Eye (tissue), 1 donor: ENCODE data around the gene HBEGF.
"Not testable (repeated sequence)": the region's sequence is repeated elsewhere in the genome, so short reads cannot be mapped to it uniquely, and the experiment has no call there.

Experiments
- DNase-seq: peaks from one replicate; pipeline ENCODE4 v3.0.0-alpha.2; 2015

Gene HBEGF

DNA sequence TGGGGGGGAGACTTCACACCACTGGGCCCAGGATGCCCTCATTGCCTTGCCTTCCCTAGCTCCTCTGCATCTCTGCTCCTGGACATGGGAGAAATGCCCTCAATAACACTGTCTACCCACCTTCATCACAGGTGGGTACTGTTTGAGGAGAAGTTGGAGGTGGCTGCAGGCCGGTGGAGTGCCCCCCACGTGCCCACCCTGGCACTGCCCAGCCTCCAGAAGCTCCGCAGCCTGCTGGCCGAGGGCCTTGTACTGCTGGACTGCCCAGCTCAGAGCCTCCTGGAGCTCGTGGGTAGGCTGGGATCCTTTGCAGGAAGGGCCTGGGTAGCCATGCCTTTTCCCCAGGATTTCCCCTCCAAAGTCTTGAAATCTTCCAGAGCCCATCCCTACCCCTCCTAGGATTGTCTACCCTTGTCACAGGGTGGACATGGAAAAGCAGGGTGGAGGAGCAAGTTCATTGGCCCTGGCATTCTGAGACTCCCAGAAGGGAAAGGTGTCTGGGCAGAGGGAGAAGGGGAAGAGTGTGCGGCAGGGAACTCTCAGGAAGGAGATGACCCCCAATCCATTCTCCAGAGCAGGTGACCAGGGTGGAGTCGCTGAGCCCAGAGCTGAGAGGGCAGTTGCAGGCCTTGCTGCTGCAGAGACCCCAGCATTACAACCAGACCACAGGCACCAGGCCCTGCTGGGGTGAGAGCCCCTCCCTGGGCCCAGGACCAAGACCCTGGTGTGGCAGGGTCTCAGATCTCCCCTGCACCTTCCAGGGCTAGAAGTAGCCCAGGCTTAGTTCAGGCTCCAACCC, 14.5 kb upstream of the HBEGF start:
- DNase-seq = no peak

DNA sequence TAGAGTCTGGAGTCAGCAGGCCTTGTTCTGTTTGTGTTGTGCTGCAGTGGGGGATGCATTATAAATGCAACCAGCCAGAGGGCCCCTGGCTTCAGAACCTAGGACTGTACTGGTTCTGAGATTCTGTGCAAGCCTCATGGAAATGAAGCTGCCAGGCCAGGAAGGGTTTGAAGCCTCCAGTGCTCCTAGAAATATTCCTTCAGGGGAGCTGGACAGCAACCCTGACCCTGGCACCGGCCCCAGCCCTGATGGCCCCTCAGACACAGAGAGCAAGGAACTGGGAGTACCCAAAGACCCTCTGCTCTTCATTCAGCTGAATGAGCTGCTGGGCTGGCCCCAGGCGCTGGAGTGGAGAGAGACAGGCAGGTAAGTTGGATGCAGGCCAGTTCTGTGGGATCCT, 13.7 kb upstream of the HBEGF start, which contains the start of gene SLC4A9:
SLC4A9 (plus strand) TSS at position 94 of the 400 bp plus-strand sequence; CDS start at position 137, 43 bp downstream.
- DNase-seq = no peak

DNA sequence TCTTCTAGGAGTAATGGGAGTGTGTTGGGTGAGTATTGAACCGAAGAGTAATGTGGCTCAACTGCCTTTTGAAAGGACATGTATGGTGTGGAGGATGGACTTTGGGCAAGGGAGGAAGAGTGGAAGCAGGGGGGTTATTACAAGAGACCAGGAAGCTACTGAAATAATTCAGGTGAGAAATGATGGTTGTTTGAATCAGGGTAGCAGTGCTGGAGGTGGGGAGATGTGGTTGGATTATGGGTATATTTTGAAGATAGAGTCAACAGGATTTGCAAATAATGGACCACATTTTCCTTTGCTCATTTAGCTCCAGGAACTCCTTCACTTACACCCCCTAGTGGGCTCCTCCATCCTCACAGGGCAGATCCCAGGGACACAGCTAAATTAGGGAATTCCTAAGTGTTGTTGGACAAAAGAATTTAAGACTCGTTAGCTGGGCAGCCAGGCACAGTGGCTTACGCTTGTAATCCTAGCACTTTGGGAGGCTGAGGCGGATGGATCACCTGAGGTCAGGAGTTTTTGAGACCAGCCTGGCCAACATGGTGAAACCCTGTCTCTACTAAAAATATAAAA, 12.4 kb upstream of the HBEGF start:
- peak; percentile 38 for DNase-seq

DNA sequence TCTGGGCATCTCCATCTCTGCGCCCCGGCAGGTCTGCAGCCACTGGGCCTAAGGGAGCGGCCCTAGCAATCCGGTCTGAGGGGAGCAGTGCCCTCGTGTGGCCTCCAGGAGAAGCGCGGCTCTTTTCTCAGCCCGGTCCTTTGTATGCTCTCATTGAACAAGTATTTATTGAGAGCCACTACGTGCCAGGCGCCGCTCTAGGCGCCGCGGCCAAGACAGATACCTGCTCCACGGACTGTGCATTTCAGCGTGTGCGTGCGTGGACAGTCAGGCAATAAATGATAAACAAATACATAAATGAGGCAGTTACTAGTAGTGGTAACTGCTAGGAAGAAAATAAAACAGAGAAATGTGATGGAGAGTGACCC, 11.3 kb upstream of the HBEGF start:
- DNase-seq = peak; percentile 95

DNA sequence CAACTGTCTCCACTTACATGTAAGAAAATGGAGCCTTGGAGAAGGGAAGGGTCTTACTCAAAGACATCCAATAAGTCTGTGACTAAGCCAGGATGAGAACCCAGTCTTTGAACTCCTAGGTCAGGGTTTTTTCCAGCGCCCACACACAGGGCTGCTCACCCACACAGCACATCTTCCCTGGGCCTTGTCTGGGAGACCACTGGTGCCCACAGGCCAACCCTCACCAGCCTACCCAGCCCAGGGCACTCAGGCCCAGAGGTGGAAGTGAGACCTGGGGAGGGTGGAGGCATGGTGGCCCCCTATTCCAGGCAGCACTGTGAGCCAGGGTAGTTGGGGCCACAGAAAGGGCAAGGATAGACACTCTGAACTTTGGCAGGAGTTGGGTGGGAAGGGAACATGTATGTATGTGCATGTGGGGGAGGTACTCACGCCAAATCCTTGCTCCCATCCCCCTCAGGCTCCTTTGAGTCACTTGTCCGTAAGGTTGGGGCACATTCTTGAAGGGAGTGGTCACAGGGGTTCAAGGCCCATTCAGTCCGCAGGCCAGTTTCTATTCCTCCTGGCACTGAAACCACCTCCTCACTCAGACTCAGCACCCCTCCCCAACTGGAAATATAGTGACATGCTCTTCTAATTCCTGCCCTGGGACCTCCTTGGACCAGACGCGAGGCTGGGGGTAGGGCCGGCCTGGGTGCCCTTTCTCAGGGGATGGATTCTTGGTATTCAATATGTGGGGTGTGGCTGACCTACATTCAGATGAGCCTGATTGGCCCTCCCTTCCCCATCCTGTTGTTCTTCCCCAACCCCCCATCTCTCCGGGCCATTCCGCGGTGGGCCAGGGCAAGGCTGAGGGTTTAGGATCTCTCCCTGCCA, 10.7 kb upstream of the HBEGF start:
- peak; percentile 18 for DNase-seq

DNA sequence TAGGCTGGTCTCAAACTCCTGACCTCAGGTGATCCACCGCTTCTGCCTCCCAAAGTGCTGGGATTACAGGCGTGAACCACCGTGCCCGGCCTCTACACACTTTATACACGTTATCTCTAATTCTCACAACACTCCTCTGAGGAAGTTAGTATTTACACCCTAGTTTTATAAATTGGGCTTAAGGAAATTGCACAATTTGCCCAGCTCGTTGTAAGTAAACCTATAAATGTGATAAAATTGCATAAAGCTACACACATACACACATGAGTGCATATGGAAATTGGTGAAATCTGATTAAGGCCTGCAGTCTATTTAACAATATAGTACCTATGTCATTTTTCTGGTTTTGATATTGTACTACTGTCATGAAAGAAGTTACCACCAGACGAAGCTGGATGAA, 9.1 kb upstream of the HBEGF start:
- no peak for DNase-seq

DNA sequence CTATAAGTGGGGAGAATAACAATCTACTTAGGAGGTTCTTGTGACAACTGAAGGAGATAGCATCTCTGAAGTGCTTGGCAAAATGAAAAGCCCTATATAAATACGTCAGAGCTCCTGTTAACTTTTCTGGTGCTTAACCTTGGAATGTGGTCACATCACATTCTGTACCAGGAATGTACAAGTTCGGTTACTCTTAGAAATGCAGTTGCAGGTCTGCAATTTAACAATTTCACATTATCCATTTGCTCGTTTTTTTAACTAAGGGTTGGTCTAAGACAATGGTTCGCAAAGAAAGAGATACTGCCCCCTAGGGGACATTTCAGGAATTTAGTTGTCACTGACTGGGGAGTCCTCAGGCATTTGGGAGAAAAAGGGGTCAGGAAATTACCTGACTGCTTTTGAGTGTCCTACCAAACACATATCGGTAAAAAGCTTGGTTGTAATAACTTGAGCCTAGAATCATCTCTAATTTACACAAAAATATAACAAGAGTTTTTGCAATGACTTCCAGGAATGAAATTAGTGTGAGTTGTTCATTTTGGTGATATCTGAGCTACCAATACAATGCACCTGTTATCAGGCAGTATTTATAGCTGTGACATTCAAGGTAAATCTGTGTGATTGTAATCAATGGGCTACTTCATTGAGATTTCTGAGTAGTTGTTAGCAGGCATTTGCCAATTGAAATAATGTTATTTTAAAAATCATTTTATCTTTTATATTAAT, 5.4 kb upstream of the HBEGF start:
- DNase-seq = peak; percentile 93

DNA sequence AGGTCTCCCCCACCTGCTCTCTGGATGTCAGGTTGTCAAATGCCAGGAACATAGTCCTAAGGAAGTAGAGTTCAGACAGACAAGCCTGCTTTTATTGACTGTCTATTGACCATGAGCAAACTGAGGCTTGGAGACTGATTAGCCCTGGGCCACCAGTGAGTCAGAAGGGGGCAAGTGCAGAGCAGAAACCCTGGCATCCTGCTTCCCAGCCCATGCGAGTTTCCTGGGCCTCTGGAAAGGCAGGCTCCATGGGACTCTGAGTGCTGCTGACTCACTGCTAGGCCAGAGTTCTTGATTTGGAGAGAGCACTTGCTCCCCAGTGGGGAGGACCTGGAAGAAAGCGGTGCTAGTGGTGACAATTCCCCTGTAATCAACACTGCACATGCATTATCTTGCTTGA, 2.8 kb upstream of the HBEGF start:
- DNase-seq = no peak

DNA sequence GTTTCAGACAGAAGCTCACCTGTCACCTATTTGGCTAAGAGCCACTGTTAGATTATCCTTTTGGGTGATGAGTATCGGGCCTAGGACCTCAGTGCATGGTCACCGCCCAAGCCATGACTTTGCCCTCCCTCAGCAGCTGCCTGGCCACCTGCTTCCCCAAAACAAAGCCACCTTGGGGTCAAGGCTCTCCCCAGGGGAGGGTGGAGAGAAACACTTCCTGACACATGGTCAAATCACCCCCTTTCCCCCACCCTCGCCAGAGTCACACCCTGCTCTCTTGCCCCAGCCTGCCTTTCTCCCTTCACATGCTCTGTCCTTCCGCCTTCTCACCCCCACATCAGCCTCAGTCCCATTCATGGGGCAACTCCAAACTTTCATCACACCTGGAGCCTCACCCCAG, 1.7 kb upstream of the HBEGF start:
- no peak for DNase-seq

DNA sequence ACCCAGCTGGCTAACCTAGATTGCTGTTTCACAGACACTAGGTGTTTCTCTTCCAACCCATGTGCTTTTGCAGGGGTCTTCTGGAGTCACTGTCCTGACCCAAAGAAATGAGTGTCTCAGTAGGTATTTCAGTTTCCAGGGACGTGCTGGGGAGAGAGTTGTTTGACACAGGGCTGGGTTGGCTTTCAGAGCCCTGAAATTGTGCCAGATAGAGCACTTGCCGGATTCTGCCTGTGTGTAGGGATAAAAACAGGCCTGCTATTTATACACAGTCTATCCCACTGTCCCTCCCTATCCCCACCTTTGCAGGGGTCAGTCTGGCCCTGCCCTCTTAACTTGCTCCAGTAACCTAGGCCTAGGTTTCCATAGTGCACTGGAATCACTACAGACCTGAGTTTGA, 957 bp upstream of the HBEGF start:
- no peak for DNase-seq

DNA sequence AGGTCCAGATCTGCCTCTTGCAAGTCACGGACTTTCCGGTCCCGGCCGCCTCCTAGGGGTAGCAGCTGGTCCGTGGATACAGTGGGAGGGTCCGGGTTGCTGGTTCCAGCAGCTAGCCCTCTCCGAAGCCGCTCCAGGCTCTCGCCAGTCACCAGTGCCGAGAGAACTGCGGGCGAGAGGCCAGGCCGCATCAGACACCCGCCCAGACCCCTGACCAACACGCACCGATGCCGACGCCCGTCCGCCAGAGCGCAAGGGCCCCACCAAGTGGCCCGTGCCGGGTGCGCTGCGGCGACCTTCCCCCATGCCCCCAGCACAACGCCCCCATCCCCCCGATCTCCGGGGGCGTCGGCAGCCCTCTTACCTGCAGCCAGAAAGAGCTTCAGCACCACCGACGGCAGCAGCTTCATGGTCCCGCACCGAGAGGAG, 470 bp downstream of the HBEGF start:
- DNase-seq = peak; percentile 69

DNA sequence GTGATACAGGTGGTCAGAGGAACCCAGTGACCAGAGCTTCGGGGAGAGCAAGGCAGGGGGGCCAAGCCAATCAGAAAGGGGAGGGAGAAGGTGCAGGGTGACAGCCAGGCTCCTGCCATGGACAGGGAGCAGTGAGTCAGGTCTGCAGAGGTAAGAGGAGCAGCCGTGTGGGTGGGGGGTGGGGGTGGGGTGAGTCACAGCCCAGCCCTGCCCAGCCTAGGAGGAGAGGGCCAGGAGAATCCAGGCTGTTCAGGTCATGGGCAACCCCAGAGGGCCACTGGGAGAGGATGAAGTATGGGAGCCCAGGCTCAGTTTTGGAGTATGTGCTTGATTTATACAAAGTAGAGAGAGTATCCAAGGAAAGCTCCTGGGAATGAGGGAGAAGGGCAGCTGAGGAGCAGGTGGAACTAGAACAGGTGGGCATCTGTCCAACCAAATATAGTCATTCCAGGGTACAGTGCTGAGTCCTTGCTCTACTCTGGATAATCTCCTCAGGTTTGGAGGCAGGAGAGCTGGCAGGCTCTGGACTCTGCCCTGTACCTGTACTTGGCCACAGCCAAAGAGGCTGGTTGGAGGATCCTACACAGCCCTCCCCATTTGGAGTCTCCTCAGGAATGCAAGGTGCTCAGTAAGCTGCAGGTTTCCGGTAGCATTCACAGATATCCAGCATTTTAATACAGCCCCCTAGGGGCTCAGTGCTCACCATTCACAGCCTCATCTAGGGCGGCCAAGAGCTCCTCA, 1.6 kb downstream of the HBEGF start:
- DNase-seq = no peak

DNA sequence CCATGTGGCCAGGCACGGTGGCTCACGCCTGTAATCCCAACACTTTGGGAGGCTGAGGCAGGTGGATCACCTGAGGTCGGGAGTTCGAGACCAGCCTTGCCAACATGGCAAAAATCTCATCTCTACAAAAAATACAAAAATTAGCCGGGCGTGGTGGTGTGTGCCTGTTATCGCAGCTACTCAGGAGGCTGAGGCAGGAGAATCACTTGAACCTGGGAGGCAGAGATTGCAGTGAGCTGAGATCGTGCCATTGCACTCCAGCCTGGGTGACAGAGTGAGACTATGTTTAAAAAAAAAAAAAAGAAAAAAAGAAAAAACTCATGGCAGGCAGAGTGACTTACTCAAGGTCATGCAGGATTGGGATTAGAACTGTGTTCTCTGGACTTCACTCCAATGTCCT, 2.6 kb downstream of the HBEGF start:
- DNase-seq = not testable (repeated sequence)

DNA sequence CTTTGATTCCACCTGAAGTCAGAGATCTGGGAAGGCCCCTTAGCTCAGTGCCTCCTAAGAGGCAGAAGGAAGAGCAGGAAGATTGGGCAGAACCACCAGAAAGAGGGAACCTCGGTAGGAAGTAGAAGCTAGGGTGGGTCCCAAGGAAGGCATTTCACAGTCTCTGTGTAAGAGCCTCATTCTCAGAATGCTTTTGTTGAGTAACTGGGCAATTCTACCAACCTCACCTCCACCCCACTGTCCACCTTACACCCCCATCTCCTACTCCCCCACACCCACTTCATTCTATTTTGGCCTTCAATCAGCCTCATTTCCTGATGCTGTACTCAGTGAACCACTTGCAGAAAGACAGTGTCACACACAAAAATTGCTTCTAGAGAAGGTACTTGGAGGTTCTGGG, 3.5 kb downstream of the HBEGF start:
- DNase-seq = no peak

DNA sequence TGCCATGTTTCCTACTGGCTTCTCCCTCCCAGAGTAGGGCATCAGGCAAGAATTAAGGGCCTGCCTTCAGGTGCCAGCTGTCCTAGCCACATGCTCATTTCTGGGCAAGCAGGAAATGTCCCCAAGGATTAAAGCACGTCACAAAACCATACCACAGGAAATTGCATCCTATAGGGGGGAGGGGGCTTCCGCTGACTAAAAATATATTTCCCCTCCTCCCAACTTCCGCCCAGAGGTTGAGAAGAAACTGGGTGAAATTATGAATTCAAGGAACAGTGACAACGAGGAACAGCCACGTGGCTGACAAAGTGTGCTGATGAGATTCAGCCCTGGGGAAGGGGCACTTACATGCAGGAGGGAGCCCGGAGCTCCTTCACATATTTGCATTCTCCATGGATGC, 4.1 kb downstream of the HBEGF start:
- no peak for DNase-seq

DNA sequence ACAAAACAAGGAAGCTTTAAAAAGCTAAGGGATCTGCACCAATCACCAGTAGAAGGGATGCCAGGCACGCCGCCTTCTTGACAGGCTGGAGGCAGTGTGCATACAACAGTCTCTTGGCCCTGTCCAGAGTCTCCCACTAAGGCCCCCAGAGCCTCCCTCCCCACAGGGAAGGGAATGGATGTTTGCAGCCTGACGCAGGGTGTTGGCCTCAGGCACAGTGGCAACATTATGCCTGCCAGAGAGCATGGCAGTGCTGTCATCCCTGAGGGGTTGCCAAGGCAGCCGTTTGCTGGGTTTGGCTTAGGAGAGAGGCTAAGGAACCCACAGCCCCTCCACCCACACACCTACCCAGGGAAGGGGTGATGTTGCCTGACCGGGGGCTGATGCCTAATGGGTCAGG, 4.8 kb downstream of the HBEGF start:
- no peak for DNase-seq

DNA sequence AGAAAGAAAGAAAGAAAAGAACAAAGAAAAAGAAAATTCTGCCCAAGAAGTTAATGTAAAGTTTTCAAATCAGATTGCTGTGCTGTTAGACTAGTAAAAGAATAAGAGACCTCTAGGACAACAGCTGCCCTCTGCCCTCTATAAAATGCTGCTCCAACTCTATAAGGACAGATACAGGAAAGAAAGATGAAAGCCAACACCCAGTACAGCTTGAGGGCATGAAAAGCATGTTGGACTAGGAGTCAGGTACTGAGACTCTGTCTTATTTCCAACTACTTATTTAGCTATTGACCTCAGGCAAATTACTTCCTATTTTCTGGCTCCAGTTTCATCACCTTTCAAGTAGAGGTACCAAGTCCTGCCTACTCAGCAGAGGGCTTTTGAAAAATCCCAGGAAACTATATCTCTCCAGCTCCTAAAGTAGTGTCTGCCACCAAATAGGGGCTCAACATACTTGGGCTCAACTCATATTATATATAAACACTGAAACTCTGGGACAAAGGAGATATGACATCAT, 5.7 kb downstream of the HBEGF start:
- DNase-seq = no peak

DNA sequence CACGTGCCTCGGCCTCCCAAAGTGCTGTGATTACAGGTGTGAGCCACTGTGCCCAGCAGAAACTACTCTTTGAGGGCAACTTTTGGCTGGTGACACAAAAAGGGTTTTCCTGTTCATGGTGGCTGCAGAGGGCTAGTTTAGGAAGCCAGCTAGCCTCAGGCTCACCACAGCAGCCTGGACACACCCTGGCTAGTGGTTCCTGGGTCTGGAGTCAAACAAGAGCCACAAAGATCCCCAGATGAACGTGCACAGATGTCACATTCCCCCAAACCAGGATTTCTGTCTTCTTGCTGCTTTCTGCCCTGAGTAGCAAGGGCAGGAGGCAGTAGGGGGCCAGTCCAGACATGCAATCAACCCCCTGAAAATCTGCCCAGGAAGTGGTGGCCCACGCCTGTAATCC, 6.8 kb downstream of the HBEGF start:
- no peak for DNase-seq

DNA sequence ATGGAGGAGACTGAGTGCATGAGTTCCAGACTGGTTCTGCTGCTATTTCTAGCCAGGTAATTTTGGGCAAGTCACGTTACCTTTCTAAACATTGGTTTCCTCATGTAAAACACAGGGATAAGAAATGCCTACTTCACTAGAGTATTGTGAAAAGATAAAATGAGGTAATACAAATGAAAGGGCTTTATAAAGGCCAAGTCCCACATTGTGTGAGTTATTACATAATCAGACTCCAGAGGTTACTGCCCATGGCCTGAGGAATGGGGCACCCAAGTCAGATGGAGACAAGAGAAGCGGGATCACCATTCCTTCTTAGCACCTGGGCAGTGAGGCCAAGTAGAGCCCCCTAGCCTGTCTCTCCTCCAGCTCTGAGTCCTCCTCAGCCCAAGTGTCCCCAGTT, 7.5 kb downstream of the HBEGF start:
- no peak for DNase-seq

DNA sequence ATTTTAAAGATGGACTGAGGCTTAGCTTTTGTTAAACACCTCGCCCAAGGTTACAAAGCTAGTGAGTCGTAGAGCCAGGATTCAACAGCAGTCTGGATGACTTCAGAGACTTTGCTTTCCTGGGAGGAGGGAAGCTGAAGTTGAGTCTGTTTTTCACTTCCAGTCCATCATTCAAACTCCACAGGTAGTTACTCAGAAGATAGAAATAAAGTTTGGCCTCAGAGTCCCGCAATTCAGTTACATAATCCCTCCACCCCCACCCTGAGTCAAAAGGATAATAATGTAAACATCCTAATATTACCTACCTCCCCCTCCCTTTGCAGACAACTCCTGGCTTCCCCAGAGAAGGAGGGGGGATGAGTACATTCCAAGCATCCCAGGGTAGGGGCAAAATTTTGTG, 8.1 kb downstream of the HBEGF start:
- no peak for DNase-seq

DNA sequence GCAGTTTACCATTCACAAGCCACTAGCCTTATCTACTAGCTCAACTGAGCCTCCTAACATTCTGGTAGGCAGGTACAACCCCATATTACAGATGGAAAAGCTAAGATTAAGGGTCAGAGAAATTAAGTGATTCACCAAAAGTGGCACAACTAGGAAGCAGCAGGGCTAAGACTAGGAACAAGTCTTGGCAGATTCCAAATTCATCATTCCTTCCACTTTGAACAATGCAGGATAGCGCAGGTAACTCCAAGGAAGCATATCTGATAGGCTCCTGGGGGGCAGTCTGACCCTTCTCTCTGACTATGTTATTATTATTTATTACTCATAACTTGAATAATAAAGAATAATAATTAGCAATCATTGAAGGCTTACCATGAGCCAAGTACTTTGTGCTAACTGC, 8.5 kb downstream of the HBEGF start:
- no peak for DNase-seq

DNA sequence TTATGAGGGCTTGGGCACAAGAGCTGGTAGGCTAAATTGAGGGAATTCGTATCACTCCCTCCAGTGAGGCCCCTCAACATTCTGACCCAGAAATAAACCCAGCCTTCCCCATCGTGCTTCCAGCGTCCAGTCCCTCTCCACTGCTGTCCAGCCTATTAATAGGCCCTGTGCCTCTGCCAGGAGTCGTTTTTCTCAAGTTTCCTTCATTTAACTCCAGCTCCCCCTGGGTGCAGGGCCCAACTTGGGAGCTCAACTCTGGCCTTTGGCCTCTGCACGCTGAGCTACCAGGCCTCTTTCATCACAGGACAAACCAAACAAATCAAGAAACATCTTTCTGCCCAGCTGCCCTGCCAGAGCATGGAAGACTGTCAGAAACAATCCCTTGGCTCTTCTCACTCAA, 10.0 kb downstream of the HBEGF start:
- DNase-seq = peak; percentile 34
